ENCODE data around the gene DNAH12. TPM values are rescaled to one million over a fixed set of nuclear protein-coding genes. Genes with fewer than 3 reads are reported as not detected.

Gene DNAH12
- polyA plus RNA-seq, 1 of the 3 experiments (the other 2 are of a cell fraction): 0.03 TPM

DNA sequence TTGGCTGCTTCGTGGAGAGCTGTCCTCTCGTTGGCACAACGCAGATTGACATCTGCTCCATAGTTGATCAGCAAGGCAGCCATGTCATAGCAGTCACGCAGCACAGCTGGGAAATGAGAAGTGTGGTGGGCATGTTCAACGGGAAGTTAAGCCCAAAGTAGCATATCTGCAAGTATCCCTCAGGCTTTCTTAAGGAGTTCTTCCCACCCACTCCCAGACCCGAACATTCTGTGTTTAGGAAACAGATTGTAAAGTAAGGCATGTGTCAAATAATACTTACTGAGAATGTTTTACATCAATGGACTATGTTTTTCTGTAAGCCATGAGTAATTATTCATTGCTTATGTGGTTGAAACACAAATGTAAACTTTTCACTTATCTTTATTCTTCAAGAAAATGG lies 260.8 kb downstream of the DNAH12 start:
- H3K27me3 ChIP-seq (ENCODE audit: insufficient read depth): no peaks in the 10 kb centered on the region
- H3K4me1 ChIP-seq (ENCODE audit: control insufficient read depth in 1 of 2, insufficient read depth in 2 of 2, low read depth in 1 of 2, low read length in 1 of 2): no peaks in the 10 kb centered on the region; a peak in 1 of 4 replicates
- no peak overlapping the region for H3K4me3 ChIP-seq (ENCODE audit: low read depth in 2 of 2, low read length in 1 of 2)
- no peaks in the 10 kb centered on the region for H3F3A ChIP-seq (replicated peaks; ENCODE audit: insufficient read depth)
- no peaks in the 10 kb centered on the region for H3K9me3 ChIP-seq
- H3K36me3 ChIP-seq (replicated peaks in 1 of 2; ENCODE audit: control insufficient read depth in 1 of 2, insufficient read depth in 2 of 2, low read length in 1 of 2): no peaks in the 10 kb centered on the region
- no peaks in the 10 kb centered on the region for H4K20me1 ChIP-seq (ENCODE audit: insufficient read depth)
- H3K4me2 ChIP-seq: no peak overlapping the region
- TF ChIP-seq, protein P1, sequence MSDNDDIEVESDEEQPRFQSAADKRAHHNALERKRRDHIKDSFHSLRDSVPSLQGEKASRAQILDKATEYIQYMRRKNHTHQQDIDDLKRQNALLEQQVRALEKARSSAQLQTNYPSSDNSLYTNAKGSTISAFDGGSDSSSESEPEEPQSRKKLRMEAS (IDR thresholded peaks at IDR 0.05; ENCODE audit: low read depth): no peak
- TF ChIP-seq NFIC (IDR thresholded peaks at IDR 0.05; ENCODE audit: borderline replicate concordance): no peak
- no peak for TF ChIP-seq TAF1 (IDR thresholded peaks at IDR 0.05; ENCODE audit: borderline replicate concordance, low read depth, low read length)
- TF ChIP-seq, protein P2, sequence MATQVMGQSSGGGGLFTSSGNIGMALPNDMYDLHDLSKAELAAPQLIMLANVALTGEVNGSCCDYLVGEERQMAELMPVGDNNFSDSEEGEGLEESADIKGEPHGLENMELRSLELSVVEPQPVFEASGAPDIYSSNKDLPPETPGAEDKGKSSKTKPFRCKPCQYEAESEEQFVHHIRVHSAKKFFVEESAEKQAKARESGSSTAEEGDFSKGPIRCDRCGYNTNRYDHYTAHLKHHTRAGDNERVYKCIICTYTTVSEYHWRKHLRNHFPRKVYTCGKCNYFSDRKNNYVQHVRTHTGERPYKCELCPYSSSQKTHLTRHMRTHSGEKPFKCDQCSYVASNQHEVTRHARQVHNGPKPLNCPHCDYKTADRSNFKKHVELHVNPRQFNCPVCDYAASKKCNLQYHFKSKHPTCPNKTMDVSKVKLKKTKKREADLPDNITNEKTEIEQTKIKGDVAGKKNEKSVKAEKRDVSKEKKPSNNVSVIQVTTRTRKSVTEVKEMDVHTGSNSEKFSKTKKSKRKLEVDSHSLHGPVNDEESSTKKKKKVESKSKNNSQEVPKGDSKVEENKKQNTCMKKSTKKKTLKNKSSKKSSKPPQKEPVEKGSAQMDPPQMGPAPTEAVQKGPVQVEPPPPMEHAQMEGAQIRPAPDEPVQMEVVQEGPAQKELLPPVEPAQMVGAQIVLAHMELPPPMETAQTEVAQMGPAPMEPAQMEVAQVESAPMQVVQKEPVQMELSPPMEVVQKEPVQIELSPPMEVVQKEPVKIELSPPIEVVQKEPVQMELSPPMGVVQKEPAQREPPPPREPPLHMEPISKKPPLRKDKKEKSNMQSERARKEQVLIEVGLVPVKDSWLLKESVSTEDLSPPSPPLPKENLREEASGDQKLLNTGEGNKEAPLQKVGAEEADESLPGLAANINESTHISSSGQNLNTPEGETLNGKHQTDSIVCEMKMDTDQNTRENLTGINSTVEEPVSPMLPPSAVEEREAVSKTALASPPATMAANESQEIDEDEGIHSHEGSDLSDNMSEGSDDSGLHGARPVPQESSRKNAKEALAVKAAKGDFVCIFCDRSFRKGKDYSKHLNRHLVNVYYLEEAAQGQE (IDR thresholded peaks at IDR 0.05; ENCODE audit: low read depth, low read length): no peak
- TF ChIP-seq RFX5 (IDR thresholded peaks at IDR 0.05; ENCODE audit: low read length): no peak
- TF ChIP-seq SMC3 (IDR thresholded peaks at IDR 0.05; ENCODE audit: low read depth, low read length): no peak
- TF ChIP-seq, protein P3, sequence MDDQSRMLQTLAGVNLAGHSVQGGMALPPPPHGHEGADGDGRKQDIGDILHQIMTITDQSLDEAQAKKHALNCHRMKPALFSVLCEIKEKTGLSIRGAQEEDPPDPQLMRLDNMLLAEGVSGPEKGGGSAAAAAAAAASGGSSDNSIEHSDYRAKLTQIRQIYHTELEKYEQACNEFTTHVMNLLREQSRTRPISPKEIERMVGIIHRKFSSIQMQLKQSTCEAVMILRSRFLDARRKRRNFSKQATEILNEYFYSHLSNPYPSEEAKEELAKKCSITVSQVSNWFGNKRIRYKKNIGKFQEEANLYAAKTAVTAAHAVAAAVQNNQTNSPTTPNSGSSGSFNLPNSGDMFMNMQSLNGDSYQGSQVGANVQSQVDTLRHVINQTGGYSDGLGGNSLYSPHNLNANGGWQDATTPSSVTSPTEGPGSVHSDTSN (IDR thresholded peaks at IDR 0.05): no peak
- TF ChIP-seq RXRA (IDR thresholded peaks at IDR 0.05; ENCODE audit: borderline replicate concordance, low read depth): no peak
- no peak for TF ChIP-seq FOXM1 (IDR thresholded peaks at IDR 0.05; ENCODE audit: low read depth)
- TF ChIP-seq NRF1 (IDR thresholded peaks at IDR 0.05; ENCODE audit: low read depth, low read length): no peak
- TF ChIP-seq MEF2A (IDR thresholded peaks at IDR 0.05; ENCODE audit: borderline replicate concordance, low read depth): no peak
- TF ChIP-seq, protein P4, sequence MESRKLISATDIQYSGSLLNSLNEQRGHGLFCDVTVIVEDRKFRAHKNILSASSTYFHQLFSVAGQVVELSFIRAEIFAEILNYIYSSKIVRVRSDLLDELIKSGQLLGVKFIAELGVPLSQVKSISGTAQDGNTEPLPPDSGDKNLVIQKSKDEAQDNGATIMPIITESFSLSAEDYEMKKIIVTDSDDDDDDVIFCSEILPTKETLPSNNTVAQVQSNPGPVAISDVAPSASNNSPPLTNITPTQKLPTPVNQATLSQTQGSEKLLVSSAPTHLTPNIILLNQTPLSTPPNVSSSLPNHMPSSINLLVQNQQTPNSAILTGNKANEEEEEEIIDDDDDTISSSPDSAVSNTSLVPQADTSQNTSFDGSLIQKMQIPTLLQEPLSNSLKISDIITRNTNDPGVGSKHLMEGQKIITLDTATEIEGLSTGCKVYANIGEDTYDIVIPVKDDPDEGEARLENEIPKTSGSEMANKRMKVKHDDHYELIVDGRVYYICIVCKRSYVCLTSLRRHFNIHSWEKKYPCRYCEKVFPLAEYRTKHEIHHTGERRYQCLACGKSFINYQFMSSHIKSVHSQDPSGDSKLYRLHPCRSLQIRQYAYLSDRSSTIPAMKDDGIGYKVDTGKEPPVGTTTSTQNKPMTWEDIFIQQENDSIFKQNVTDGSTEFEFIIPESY (IDR thresholded peaks at IDR 0.05; ENCODE audit: borderline replicate concordance, low read depth): no peak
- TF ChIP-seq, protein P5, sequence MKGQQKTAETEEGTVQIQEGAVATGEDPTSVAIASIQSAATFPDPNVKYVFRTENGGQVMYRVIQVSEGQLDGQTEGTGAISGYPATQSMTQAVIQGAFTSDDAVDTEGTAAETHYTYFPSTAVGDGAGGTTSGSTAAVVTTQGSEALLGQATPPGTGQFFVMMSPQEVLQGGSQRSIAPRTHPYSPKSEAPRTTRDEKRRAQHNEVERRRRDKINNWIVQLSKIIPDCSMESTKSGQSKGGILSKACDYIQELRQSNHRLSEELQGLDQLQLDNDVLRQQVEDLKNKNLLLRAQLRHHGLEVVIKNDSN (IDR thresholded peaks at IDR 0.05; ENCODE audit: borderline replicate concordance, low read depth): no peak
- POLR2A ChIA-PET: no interaction called here
- H3K9me2 ChIP-seq: no peaks in the 10 kb centered on the region
- H3K27ac ChIP-seq (ENCODE audit: low read depth in 2 of 2, low read length in 1 of 2): no peak overlapping the region
- CTCF ChIA-PET: no interaction called here
- no peak overlapping the region for H2AFZ ChIP-seq (ENCODE audit: low read depth)
- no peak overlapping the region for H3K9ac ChIP-seq
- no peaks in the 10 kb centered on the region for H3K79me2 ChIP-seq (ENCODE audit: insufficient read depth)
- DNase-seq: no peak
- 70% methylated on average over 6 of the region's 6 CpGs for WGBS (ENCODE audit: low lambda C conversion rate)
